ENCODE measurements around the gene ELAPOR1. TPM values are rescaled to one million over a fixed set of nuclear protein-coding genes. Genes with fewer than 3 reads are reported as not detected.

The ELAPOR1 gene
- total and polyA plus RNA-seq, 9 of the 15 experiments (the other 6 are each of a cell fraction or from before 2014, with no cell fraction given) = 0.07 to 1.2 (median 0.18) TPM

- TF ChIP-seq, protein P1, sequence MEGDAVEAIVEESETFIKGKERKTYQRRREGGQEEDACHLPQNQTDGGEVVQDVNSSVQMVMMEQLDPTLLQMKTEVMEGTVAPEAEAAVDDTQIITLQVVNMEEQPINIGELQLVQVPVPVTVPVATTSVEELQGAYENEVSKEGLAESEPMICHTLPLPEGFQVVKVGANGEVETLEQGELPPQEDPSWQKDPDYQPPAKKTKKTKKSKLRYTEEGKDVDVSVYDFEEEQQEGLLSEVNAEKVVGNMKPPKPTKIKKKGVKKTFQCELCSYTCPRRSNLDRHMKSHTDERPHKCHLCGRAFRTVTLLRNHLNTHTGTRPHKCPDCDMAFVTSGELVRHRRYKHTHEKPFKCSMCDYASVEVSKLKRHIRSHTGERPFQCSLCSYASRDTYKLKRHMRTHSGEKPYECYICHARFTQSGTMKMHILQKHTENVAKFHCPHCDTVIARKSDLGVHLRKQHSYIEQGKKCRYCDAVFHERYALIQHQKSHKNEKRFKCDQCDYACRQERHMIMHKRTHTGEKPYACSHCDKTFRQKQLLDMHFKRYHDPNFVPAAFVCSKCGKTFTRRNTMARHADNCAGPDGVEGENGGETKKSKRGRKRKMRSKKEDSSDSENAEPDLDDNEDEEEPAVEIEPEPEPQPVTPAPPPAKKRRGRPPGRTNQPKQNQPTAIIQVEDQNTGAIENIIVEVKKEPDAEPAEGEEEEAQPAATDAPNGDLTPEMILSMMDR (IDR thresholded peaks at IDR 0.05 in 2 of 3, conservative IDR thresholded peaks at IDR 0.05 in 1 of 3; ENCODE audit: insufficient read depth in 2 of 3, low read depth in 1 of 3, low read length in 3 of 3) = peak; percentile 91 to 96 (median 96)
- no peak for TF ChIP-seq MECOM (CRISPR knock-in tag; IDR thresholded peaks at IDR 0.05)
- peak; percentile 92 for TF ChIP-seq PRDM10 (IDR thresholded peaks at IDR 0.05; ENCODE audit: partially characterized antibody)
- TF ChIP-seq E2F5 (CRISPR knock-in tag; IDR thresholded peaks at IDR 0.05) = peak; percentile 96
- peak; percentile 84 for TF ChIP-seq CTBP1 (IDR thresholded peaks at IDR 0.05; ENCODE audit: borderline replicate concordance)
- no peak for TF ChIP-seq ZNF134 (CRISPR knock-in tag; conservative IDR thresholded peaks at IDR 0.05)
- TF ChIP-seq ZNF445 (CRISPR knock-in tag; IDR thresholded peaks at IDR 0.05; ENCODE audit: low read depth) = peak; percentile 17
- TF ChIP-seq EP400 (IDR thresholded peaks at IDR 0.05) = peak; percentile 99
- TF ChIP-seq, protein P2, sequence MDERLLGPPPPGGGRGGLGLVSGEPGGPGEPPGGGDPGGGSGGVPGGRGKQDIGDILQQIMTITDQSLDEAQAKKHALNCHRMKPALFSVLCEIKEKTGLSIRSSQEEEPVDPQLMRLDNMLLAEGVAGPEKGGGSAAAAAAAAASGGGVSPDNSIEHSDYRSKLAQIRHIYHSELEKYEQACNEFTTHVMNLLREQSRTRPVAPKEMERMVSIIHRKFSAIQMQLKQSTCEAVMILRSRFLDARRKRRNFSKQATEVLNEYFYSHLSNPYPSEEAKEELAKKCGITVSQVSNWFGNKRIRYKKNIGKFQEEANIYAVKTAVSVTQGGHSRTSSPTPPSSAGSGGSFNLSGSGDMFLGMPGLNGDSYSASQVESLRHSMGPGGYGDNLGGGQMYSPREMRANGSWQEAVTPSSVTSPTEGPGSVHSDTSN (CRISPR knock-in tag; IDR thresholded peaks at IDR 0.05; ENCODE audit: low read depth) = no peak
- TF ChIP-seq, protein P2 (tag; conservative IDR thresholded peaks at IDR 0.05; ENCODE audit: low read depth) = no peak
- TF ChIP-seq MBD1 (CRISPR knock-in tag; IDR thresholded peaks at IDR 0.05) = no peak
- TF ChIP-seq ZBTB7A (IDR thresholded peaks at IDR 0.05; ENCODE audit: borderline replicate concordance, control insufficient read depth, low read depth, low read length) = peak; percentile 89
- TF ChIP-seq TRIM24 (IDR thresholded peaks at IDR 0.05) = peak; percentile 64 to 67; a peak in 3 of 4 replicates
- peak; percentile 40 for TF ChIP-seq SMARCE1 (IDR thresholded peaks at IDR 0.05)
These were observed 13.8 kb upstream of the ELAPOR1 start (continued) for GRCh38 chr1:109099938-109100773.

Measured in K562 (cell line).